ENCODE measurements around the gene TBC1D1. TPM values are rescaled to one million over a fixed set of nuclear protein-coding genes. Genes with fewer than 3 reads are reported as not detected.

Gene TBC1D1
- total and polyA plus RNA-seq, 2 donors (not counting 3 experiments of a cell fraction or from before 2014, with no cell fraction given): 63.5 to 116 TPM

DNA sequence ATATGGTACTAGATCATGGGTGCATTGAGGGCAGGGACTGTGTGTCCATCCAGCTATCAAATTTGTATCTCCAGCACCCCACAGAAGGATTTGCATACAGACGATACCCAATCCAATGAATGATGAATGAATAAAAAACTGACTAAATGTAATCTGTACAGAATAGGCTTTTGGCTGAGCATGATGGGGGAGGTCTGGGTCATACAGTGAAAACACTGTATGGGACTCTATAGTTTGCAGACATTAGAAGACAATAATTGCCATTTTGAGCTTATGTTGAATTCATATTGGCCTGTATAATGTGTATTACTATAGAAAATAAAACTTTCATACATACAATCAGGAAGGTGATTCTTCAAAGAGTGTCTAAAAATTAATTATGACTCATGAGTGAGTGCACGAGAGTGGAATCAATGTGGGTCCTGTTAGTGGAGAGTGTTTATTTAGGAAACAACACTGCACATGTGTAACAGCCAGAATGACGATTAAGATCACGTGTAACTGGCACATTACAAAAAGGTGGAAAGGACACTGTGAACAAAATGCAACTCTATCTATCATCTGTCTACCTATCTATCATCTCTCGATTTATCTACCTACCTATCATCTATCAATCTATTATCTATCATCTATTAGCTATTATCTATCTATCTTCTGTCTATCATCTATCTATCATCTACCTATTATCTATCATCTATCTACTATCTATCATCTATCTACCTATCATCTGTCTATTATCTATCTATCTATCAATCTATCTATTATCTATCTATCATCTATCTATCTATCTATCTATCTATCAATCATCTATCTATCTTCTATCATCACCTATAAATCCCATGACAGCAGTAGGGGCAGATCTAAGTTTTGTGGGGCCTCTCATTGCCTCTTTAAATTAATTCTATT, 270.6 kb downstream of the TBC1D1 start:
- Histone ChIP-seq H3K27ac (ENCODE audit: insufficient read depth, low read depth, low read length) (peak overlapping the region; percentile 95), H3K9me3 (replicated peaks; ENCODE audit: control insufficient read depth, insufficient read depth, low read length) (no peaks in the 10 kb centered on the region), H3K27me3 (ENCODE audit: control insufficient read depth in 2 of 2, insufficient read depth in 2 of 2, low read length in 2 of 2) (no peaks in the 10 kb centered on the region), H3K4me2 (ENCODE audit: insufficient read depth, low read length) (peak overlapping the region; percentile 37), H3K4me1 (ENCODE audit: control insufficient read depth, extremely low read depth, insufficient read depth, low read length) (peaks cover 33% of the 10 kb centered on the region), H3K79me2 (ENCODE audit: control insufficient read depth, insufficient read depth, low read length) (no peaks in the 10 kb centered on the region), H3K9ac (replicated peaks; ENCODE audit: extremely low read depth, insufficient read depth, low read length) (peak overlapping the region; percentile 36), H3K36me3 (ENCODE audit: control insufficient read depth in 2 of 2, extremely low read depth in 1 of 2, insufficient read depth in 2 of 2, low read length in 2 of 2) (no peaks in the 10 kb centered on the region), H4K20me1 (replicated peaks; ENCODE audit: control insufficient read depth, extremely low read depth, insufficient read depth, low read length) (no peaks in the 10 kb centered on the region), H3K4me3 (replicated peaks in 1 of 3; ENCODE audit: insufficient read depth in 1 of 3, low read depth in 1 of 3, low read length in 3 of 3) (no peak overlapping the region), H3K9me1 (replicated peaks; ENCODE audit: control insufficient read depth, extremely low read depth, insufficient read depth, low read length) (no peaks in the 10 kb centered on the region), H2AFZ (ENCODE audit: low read depth, low read length) (no peak overlapping the region)
- TF ChIP-seq JUN (IDR thresholded peaks at IDR 0.05; ENCODE audit: borderline replicate concordance, insufficient read depth, insufficient read length, low read depth) (peak; percentile 72), GATA2 (IDR thresholded peaks at IDR 0.05; ENCODE audit: insufficient read depth, insufficient read length, low read depth, low read length) (no peak)
- TF ChIP-seq, protein P1, sequence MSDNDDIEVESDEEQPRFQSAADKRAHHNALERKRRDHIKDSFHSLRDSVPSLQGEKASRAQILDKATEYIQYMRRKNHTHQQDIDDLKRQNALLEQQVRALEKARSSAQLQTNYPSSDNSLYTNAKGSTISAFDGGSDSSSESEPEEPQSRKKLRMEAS (IDR thresholded peaks at IDR 0.05; ENCODE audit: insufficient read depth, insufficient read length): peak; percentile 43
- TSS peak; percentile 76 for BruUV-seq (replicated peaks)
- POLR2A ChIA-PET: interaction anchor here (0.6 kb wide), 1 partner anchor 84 kb away, joined by 6 read pairs; no protein-coding TSS in a partner anchor
- CTCF ChIA-PET: interaction anchor here (0.7 to 5.3 kb wide), 13 partner anchors 12 to 598 kb away, joined by 3 to 38 read pairs (median 4); no protein-coding TSS in a partner anchor
- dilution Hi-C loops (cut with MboI; ENCODE audit: extremely low pct_ligation_motif_present, low sequenced_read_pairs) (loop anchor here (25.0 kb wide), 1 partner anchor 501 kb away; the partner anchor contains the start of gene KLF3), intact Hi-C loops (cut with micrococcal nuclease) (loop anchor here (1.0 to 5.0 kb wide), 4 partner anchors 30 to 706 kb away; partner anchors contain the start of gene FAM114A1)
- peak; percentile 70 for DNase-seq (ENCODE audit: low read depth, low spot score)
- FAIRE-seq: peak; percentile 62

DNA sequence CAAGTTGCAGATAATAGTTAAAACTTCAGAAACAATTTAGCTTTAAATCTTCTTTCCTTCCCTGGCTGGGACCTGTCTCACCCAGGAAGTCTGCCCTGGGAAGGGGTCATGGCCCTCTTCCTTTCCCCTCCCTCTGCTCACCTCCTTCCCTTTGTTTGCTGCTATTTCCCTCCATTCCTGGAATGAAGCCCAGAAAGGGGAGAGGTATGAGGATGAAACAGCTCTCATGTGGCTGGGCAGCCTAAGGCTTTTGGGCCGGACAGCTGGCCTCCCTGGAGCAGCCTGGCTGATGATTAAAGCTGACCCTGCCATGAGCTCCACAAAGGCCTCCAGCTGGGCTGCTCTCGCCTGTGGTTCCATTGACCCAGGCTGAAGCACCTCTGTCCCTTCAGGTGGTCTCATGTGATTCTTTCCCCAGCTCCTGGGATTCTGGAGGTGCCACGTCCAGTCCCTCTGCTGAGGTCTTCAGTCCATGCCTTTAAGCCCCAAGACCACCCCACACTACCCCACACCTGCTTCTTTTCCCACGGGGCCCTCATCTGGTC, 271.4 kb downstream of the TBC1D1 start:
- DNase-seq (ENCODE audit: low read depth, low spot score) (peak; percentile 88), FAIRE-seq (peak; percentile 85)
- no peaks in the 10 kb centered on the region for H3K27me3 ChIP-seq (ENCODE audit: control insufficient read depth in 2 of 2, insufficient read depth in 2 of 2, low read length in 2 of 2)
- CTCF ChIA-PET: interaction anchor here (0.7 to 5.3 kb wide), 7 partner anchors 12 to 157 kb away, joined by 3 to 38 read pairs (median 4); no protein-coding TSS in a partner anchor
- H4K20me1 ChIP-seq (replicated peaks; ENCODE audit: control insufficient read depth, extremely low read depth, insufficient read depth, low read length): no peaks in the 10 kb centered on the region
- peaks cover 33% of the 10 kb centered on the region for H3K4me1 ChIP-seq (ENCODE audit: control insufficient read depth, extremely low read depth, insufficient read depth, low read length)
- H3K9ac ChIP-seq (replicated peaks; ENCODE audit: extremely low read depth, insufficient read depth, low read length): no peak overlapping the region
- intact Hi-C loops (cut with micrococcal nuclease): loop anchor here (1.0 to 5.0 kb wide), 3 partner anchors 29 to 705 kb away; partner anchors contain the start of gene FAM114A1
- no peaks in the 10 kb centered on the region for H3K36me3 ChIP-seq (ENCODE audit: control insufficient read depth in 2 of 2, extremely low read depth in 1 of 2, insufficient read depth in 2 of 2, low read length in 2 of 2)
- dilution Hi-C loops (cut with MboI; ENCODE audit: extremely low pct_ligation_motif_present, low sequenced_read_pairs): loop anchor here (25.0 kb wide), 1 partner anchor 500 kb away; the partner anchor contains the start of gene KLF3
- no peaks in the 10 kb centered on the region for H3K9me1 ChIP-seq (replicated peaks; ENCODE audit: control insufficient read depth, extremely low read depth, insufficient read depth, low read length)
- H3K79me2 ChIP-seq (ENCODE audit: control insufficient read depth, insufficient read depth, low read length): no peaks in the 10 kb centered on the region
- POLR2A ChIA-PET: no interaction called here
- BruUV-seq (replicated peaks): no TSS peak
- H3K27ac ChIP-seq (ENCODE audit: insufficient read depth, low read depth, low read length): peak overlapping the region; percentile 95
- no peak overlapping the region for H3K4me3 ChIP-seq (replicated peaks in 1 of 3; ENCODE audit: insufficient read depth in 1 of 3, low read depth in 1 of 3, low read length in 3 of 3)
- TF ChIP-seq, protein P1 (IDR thresholded peaks at IDR 0.05; ENCODE audit: insufficient read depth, insufficient read length): peak; percentile 12
- TF ChIP-seq POLR2AphosphoS5 (IDR thresholded peaks at IDR 0.05; ENCODE audit: insufficient read depth, low read depth, low read length) (peak; percentile 61), MYC (IDR thresholded peaks at IDR 0.05; ENCODE audit: low read depth, low read length) (no peak), EZH2 (IDR thresholded peaks at IDR 0.05; ENCODE audit: borderline replicate concordance, low read depth, low read length, severe bottlenecking) (no peak), FOS (IDR thresholded peaks at IDR 0.05; ENCODE audit: borderline replicate concordance, insufficient read depth, low read length) (peak; percentile 25), GATA2 (IDR thresholded peaks at IDR 0.05; ENCODE audit: insufficient read depth, insufficient read length, low read depth, low read length) (no peak), POLR2A (IDR thresholded peaks at IDR 0.05; ENCODE audit: low read depth, low read length) (no peak)
- no peaks in the 10 kb centered on the region for H3K9me3 ChIP-seq (replicated peaks; ENCODE audit: control insufficient read depth, insufficient read depth, low read length)
- no peak overlapping the region for H2AFZ ChIP-seq (ENCODE audit: low read depth, low read length)
- peak overlapping the region; percentile 50 for H3K4me2 ChIP-seq (ENCODE audit: insufficient read depth, low read length)

Measured in endothelial cell of umbilical vein (primary cell).